GM12878 (cell line): ENCODE results near the gene CFAP57. TPM values are rescaled to one million over a fixed set of nuclear protein-coding genes. Genes with fewer than 3 reads are reported as not detected.

Experiments
- ATAC-seq: fragments of 200-7000 bp; cut with Tn5 transposase; 3 replicates; pipeline ENCODE4 v1.9.1; 2020; ENCODE audit warnings: mild to moderate bottlenecking, moderate library complexity
- BruUV-seq: library from RNA; stranded (reverse); fragments of 400-500 nt; replicated peaks from 2 replicates; lab custom pipeline; 2021; lab: Mats Ljungman, UMichigan
- CTCF ChIA-PET: fragments of 300-600 bp; sonication (Branson Sonifier 250); formaldehyde crosslinking; extraction: SDS; loops from one replicate; lab custom pipeline; 2021; ENCODE audit warnings: inconsistent platforms; lab: Yijun Ruan, JAX
- POLR2A ChIA-PET: fragments of 350-600 bp; formaldehyde crosslinking; extraction: SDS; loops from one replicate; lab custom pipeline; 2021; ENCODE audit warnings: inconsistent platforms; lab: Charles Lee
- RAD21 ChIA-PET: fragments of 300-600 bp; sonication (Branson Sonifier 250); formaldehyde crosslinking; loops from one replicate; lab custom pipeline; 2023; ENCODE audit warnings: antibody characterized with exemption; ENCODE audit not compliant: unreplicated experiment; lab: Charles Lee
- SMC1A ChIA-PET: fragments of 300-600 bp; sonication (Branson Sonifier 250); formaldehyde crosslinking; loops from one replicate; lab custom pipeline; 2023; ENCODE audit not compliant: unreplicated experiment, uncharacterized antibody; lab: Charles Lee
- DNase-seq: peaks from one replicate; pipeline ENCODE4 v3.0.0-alpha.2; 2011; ENCODE audit warnings: low read depth, low spot score
- FAIRE-seq: peaks from 3 replicates; lab custom pipeline; 2011; peaks lifted over from hg19 to GRCh38; lab: Jason Lieb, UNC
- H2AFZ ChIP-seq: 2 replicates; pipeline ENCODE4 v1.6.0; 2011; ENCODE audit warnings: low read depth, low read length, control low read depth; ENCODE audit not compliant: control insufficient read depth
- H3K27ac ChIP-seq: 2 replicates; pipeline ENCODE4 v1.5.1; 2011; ENCODE audit warnings: control low read depth; ENCODE audit not compliant: control insufficient read depth, insufficient read depth
- H3K27me3 ChIP-seq, 2 experiments: replicated peaks in 1 of 2; 2 replicates each; pipeline versions ENCODE4 v1.6.0 to v1.6.1; 2011; ENCODE audit warnings: low read length in 1 of 2; ENCODE audit not compliant: control insufficient read depth in 2 of 2, insufficient read depth in 2 of 2
- H3K36me3 ChIP-seq, 2 experiments: 2 replicates each; pipeline ENCODE4 v1.5.1; 2011; ENCODE audit warnings: low read length in 1 of 2; ENCODE audit not compliant: control insufficient read depth in 2 of 2, insufficient read depth in 2 of 2
- H3K4me1 ChIP-seq: 2 replicates; pipeline ENCODE4 v1.6.1; 2011; ENCODE audit warnings: mild to moderate bottlenecking, low read length, moderate library complexity, mixed read lengths; ENCODE audit not compliant: control insufficient read depth, insufficient read depth
- H3K4me2 ChIP-seq: 2 replicates; pipeline ENCODE4 v1.6.0; 2011; ENCODE audit warnings: control low read depth; ENCODE audit not compliant: control insufficient read depth, insufficient read depth
- H3K4me3 ChIP-seq: fragments of 200-600 bp; sonication (generic); 2 replicates; pipeline ENCODE4 v1.5.1; 2016
- H3K79me2 ChIP-seq: 2 replicates; pipeline ENCODE4 v1.6.0; 2011; ENCODE audit warnings: low read length; ENCODE audit not compliant: control insufficient read depth, insufficient read depth
- H3K9ac ChIP-seq: 2 replicates; pipeline ENCODE4 v1.8.0; 2011; ENCODE audit warnings: low read length, control low read depth, mixed read lengths; ENCODE audit not compliant: control insufficient read depth, insufficient read depth
- H3K9me3 ChIP-seq: replicated peaks from 3 replicates; pipeline ENCODE4 v1.5.1; 2011; ENCODE audit warnings: mild to moderate bottlenecking, low read length; ENCODE audit not compliant: control insufficient read depth, insufficient read depth
- H4K20me1 ChIP-seq: 2 replicates; pipeline ENCODE4 v1.6.0; 2011; ENCODE audit not compliant: control insufficient read depth, insufficient read depth
- ATF3 ChIP-seq: IDR thresholded peaks from 2 replicates; pipeline ENCODE4 v1.6.1; 2011; ENCODE audit warnings: low read depth, mild to moderate bottlenecking, low read length, moderate library complexity, borderline replicate concordance; ENCODE audit errors: extremely low read depth
- DPF2 ChIP-seq: fragments of 450-650 bp; IDR thresholded peaks from 2 replicates; pipeline ENCODE4 v1.6.1; 2017; ENCODE audit warnings: mild to moderate bottlenecking
- JUNB ChIP-seq: IDR thresholded peaks from 2 replicates; pipeline ENCODE4 v1.6.1; 2016; ENCODE audit warnings: antibody characterized with exemption, mild to moderate bottlenecking
- NBN ChIP-seq: fragments of 450-650 bp; IDR thresholded peaks from 2 replicates; pipeline ENCODE4 v1.6.1; 2016
- RBBP5 ChIP-seq: fragments of 200-600 bp; sonication (generic); conservative IDR thresholded peaks from 2 replicates; pipeline ENCODE4 v1.6.1; 2016
- RELA ChIP-seq: fragments of 450-650 bp; IDR thresholded peaks from 2 replicates; pipeline ENCODE4 v1.8.0; 2014; ENCODE audit warnings: borderline replicate concordance; ENCODE audit not compliant: partially characterized antibody
- RUNX3 ChIP-seq: IDR thresholded peaks from 2 replicates; pipeline ENCODE4 v1.6.1; 2012; ENCODE audit warnings: low read length, inconsistent platforms
- SPI1 ChIP-seq: IDR thresholded peaks from 2 replicates; pipeline ENCODE4 v1.6.1; 2011; ENCODE audit warnings: low read depth, mild to moderate bottlenecking, low read length, moderate library complexity, borderline replicate concordance; ENCODE audit not compliant: insufficient read depth
- TAF1 ChIP-seq: IDR thresholded peaks from 2 replicates; pipeline ENCODE4 v1.6.1; 2011; ENCODE audit warnings: mild to moderate bottlenecking, low read depth, low read length, borderline replicate concordance
- ZBTB4 ChIP-seq: fragments of 450-650 bp; formaldehyde crosslinking; IDR thresholded peaks from 2 replicates; pipeline ENCODE4 v1.4.0; 2022; ENCODE audit warnings: mild to moderate bottlenecking, moderate library complexity
- ZNF24 ChIP-seq: fragments of 450-650 bp; IDR thresholded peaks from 2 replicates; pipeline ENCODE4 v1.6.1; 2017; ENCODE audit warnings: antibody characterized with exemption, mild to moderate bottlenecking
- WGBS: methylation state at CpG from one replicate; pipeline ENCODE4 v1.1.6; 2016; ENCODE audit warnings: low lambda C conversion rate; ENCODE audit not compliant: insufficient replicate concordance, insufficient coverage; ENCODE audit errors: missing lambda C conversion rate; 5-methylcytosine and 5-hydroxymethylcytosine counted together
- in situ Hi-C: fragments of 300-500 bp; cut with MboI; formaldehyde crosslinking; loops from 9 replicates; pipeline ENCODE4 v1.14.3; 2018; ENCODE audit warnings: mixed read lengths
- intact Hi-C: fragments of 100-400 bp; cut with micrococcal nuclease; formaldehyde crosslinking; loops from one replicate; pipeline ENCODE4 v1.14.2; 2022; ENCODE audit not compliant: unreplicated experiment
- polyA plus RNA-seq, 11 experiments: library from polyadenylated mRNA; depleted of rRNA in 4 of 11; unstranded in 6 of 11; stranded (reverse) in 5 of 11; fragments of >200 nt; fragmentation: Nextera tagmentation in 4 of 11; fragmentation: Illumina TruSeq in 1 of 11; extraction: Ambion mirVana in 4 of 11; extraction: Trizol in 1 of 11; gene quantifications; 1 replicate in 1 of 11; 2 replicates in 10 of 11; pipeline versions ENCODE4 v1.2.1 to v1.2.3, GENCODE V29; 2011 to 2016; ENCODE audit warnings: inconsistent platforms in 2 of 11, missing spikeins in 2 of 11, low read depth in 1 of 11
- total RNA-seq, 4 experiments: library from RNA; depleted of rRNA in 3 of 4; stranded (reverse); fragments of >200 nt in 3 of 4; fragmentation: Illumina TruSeq in 1 of 4; extraction: Trizol in 1 of 4; gene quantifications; 2 replicates each; pipeline versions ENCODE4 v1.2.1 to v1.2.3, GENCODE V29; 2013 to 2021

Gene CFAP57
- total and polyA plus RNA-seq, 10 of the 15 experiments (the other 5 are each of a cell fraction or from before 2014, with no cell fraction given) = 0.45 to 4.8 (median 1.3) TPM

GRCh38 chr1:43296207-43296606 lies 124.1 kb downstream of the CFAP57 start:
- CTCF ChIA-PET = interaction anchor here (1.8 to 4.3 kb wide), 2 partner anchors 57 to 69 kb away, joined by 3 to 19 read pairs; no protein-coding TSS in a partner anchor

More at GRCh38 chr1:43296207-43296606, 124.1 kb downstream of the CFAP57 start:
- DNase-seq (no peak), FAIRE-seq (no peak), ATAC-seq (no peak)
- TF ChIP-seq ZNF24 = no peak
- TF ChIP-seq RUNX3 = no peak
- TF ChIP-seq ZBTB4 (CRISPR knock-in tag) = no peak
- TF ChIP-seq TAF1 = no peak
- no peak for TF ChIP-seq DPF2
- TF ChIP-seq ATF3 = no peak
- no peak for TF ChIP-seq NBN
- TF ChIP-seq RBBP5 = no peak
- no peak for TF ChIP-seq SPI1
- TF ChIP-seq RELA = no peak
- TF ChIP-seq JUNB = no peak
- H3K9ac ChIP-seq = no peak overlapping the region
- H3K79me2 ChIP-seq = no peaks in the 10 kb centered on the region
- no TSS peak for BruUV-seq
- H3K4me3 ChIP-seq = no peak overlapping the region
- ChIA-PET RAD21 (interaction anchor here (0.8 to 4.7 kb wide), 4 partner anchors 12 to 94 kb away, joined by 4 to 30 read pairs (median 5); no protein-coding TSS in a partner anchor), SMC1A (interaction anchor here (1.3 to 5.9 kb wide), 2 partner anchors 34 to 57 kb away, joined by 4 to 40 read pairs; no protein-coding TSS in a partner anchor), POLR2A (no interaction called here)
- intact Hi-C loops = loop anchor here (5.0 kb wide), 1 partner anchor 71 kb away; the partner anchor contains the start of gene ELOVL1
- peak overlapping the region; percentile 75 for H3K27ac ChIP-seq
- no peaks in the 10 kb centered on the region for H4K20me1 ChIP-seq
- no peaks in the 10 kb centered on the region for H3K36me3 ChIP-seq
- H3K27me3 ChIP-seq = no peaks in the 10 kb centered on the region
- H3K4me2 ChIP-seq = peak overlapping the region; percentile 71; the same call in 1 of the 2 replicates
- in situ Hi-C loops = no loop called here
- peaks cover 13% of the 10 kb centered on the region for H3K4me1 ChIP-seq
- WGBS = 52% methylated on average over 1 of the region's 1 CpG
- H3K9me3 ChIP-seq = no peaks in the 10 kb centered on the region
- no peak overlapping the region; the same call in 1 of the 2 replicates for H2AFZ ChIP-seq
